GM18951 (cell line): ENCODE measurements around the gene SASS6.

Experiments
- POLR2A ChIP-seq: IDR thresholded peaks from 4 replicates; pipeline ENCODE4 v1.6.1; 2011; ENCODE audit warnings: mild to moderate bottlenecking; ENCODE audit not compliant: insufficient read length, insufficient read depth; ENCODE audit errors: extremely low read depth
- in situ Hi-C: fragments of 300-500 bp; cut with MboI; formaldehyde crosslinking; loops from one replicate; pipeline ENCODE4 v1.12.0; 2022; ENCODE audit warnings: low sequenced_read_pairs, mixed read lengths, inconsistent platforms; ENCODE audit not compliant: unreplicated experiment

Gene SASS6

GRCh38 chr1:100080331-100080730 lies 52.4 kb downstream of the SASS6 start:
- TF ChIP-seq POLR2A: no peak
- in situ Hi-C loops: no loop called here

- TF ChIP-seq POLR2A: no peak
- in situ Hi-C loops: no loop called here
These were observed 55.2 kb downstream of the SASS6 start for GRCh38 chr1:100077531-100077930.

DNA sequence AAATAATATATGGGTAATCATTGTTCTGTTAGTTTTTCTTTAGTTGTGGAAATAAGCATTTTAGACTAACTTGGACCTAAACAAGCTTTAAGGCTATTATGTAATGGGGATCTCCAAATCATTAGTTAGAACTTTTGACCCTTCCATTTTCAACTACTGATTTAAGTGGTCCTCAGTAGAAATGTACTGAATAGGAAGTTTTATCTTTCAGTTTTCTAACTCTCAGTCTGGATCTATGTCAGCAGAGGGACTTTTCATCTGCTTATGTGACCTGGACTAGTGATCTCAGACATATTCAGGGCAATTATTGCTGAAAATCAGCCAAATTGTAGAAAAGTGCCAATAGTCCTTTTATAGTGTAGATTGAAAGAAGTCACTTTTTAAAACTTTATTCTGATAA lies 56.0 kb downstream of the SASS6 start:
- in situ Hi-C loops: no loop called here
- no peak for TF ChIP-seq POLR2A

GRCh38 chr1:100076319-100076718 lies 56.4 kb downstream of the SASS6 start:
- in situ Hi-C loops: no loop called here
- no peak for TF ChIP-seq POLR2A

- no peak for TF ChIP-seq POLR2A
- in situ Hi-C loops: no loop called here
These were observed 57.0 kb downstream of the SASS6 start for GRCh38 chr1:100075773-100076172.

DNA sequence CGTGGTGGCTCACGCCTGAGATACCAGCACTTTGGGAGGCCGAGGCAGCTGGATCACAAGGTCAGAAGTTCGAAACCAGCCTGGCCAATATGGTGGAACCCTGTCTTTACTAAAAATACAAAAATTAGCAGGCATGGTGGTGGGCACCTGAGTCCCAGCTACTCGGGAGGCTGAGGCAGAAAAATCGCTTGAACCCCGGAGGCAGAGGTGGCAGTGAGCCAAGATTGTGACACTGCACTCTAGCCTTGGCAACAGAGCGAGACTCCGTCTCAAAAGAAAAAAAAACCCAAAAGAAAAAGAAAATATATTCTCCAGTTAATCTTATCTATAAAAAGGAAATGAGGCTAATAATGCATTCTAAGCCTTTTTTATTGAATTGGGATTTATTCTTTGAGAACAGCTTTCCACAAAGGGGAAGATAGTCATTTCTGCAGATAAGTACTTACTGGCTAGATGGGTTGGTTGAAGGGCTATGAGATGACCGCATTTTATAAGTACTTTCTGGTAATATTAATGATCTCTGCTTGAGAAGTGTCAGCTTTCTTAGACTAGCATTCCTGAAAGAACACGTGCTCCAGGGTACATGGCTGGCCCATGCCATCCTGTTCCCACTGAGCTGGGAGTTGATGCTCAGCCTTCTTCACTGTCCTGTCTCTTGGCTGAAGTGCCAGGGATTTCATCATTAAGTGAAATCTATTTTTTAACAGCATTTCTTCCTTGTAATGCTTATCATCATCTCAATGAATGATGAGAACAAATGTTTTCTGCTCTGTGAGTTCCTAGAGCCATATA lies 57.9 kb downstream of the SASS6 start:
- in situ Hi-C loops: no loop called here

DNA sequence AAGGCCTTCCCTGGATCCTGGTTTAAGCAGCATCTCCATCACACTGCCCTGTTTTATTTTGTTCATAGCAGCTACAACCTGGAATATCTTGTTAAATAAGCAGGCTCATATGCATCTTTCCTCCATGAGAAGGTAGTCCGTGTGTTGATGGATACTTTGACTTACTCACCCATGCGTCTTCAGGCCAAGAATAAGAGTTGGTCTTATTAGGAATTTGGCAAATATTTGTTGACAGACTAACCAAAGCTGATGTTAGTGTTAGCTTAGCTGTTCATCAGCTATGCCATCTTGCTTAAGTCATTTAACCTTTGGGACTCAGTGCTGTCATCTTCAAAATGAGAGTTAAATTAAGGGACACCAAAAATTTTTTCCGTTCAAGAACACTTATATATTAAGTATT lies 59.2 kb downstream of the SASS6 start:
- no peak for TF ChIP-seq POLR2A
- in situ Hi-C loops: no loop called here

More for the DNA sequence above, 57.9 kb downstream of the SASS6 start:
- TF ChIP-seq POLR2A: no peak

DNA sequence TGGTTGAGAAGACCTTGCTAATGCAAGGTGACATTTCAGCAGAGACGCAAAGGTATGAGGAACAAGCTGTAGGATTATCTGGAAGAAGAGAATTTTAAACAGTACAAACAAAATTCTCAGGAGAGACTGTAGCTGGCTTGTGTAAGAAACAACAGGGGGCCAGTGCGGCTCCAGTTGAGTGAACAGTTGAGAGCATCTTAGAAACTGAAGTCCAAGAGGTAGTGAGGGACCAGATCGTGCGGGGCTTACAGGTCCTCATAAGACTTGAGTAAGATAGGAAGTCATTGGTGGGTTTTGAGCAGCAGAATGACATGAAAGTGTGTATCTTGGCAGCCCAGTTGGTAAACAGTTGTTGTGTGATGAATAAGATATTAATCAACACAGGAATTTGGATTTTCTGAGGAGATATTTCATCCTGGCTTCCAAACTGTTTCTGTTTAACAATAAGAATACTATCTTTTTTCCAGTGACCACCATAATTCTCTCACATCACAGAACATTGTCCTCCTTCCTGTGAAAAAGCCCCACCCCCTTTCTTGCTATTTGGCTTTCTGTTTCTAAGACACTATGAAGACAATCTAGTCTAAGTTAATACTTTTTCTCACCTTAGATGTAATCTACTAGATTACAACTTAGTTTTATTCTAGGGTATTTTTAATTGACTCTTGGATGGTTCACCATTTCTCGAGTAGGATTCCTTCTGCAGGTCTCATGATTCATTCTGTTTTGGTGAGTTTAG lies 62.4 kb downstream of the SASS6 start:
- in situ Hi-C loops: no loop called here
- TF ChIP-seq POLR2A: no peak

- in situ Hi-C loops: no loop called here
- TF ChIP-seq POLR2A: no peak
These were observed 66.8 kb downstream of the SASS6 start for GRCh38 chr1:100065969-100066227.

DNA sequence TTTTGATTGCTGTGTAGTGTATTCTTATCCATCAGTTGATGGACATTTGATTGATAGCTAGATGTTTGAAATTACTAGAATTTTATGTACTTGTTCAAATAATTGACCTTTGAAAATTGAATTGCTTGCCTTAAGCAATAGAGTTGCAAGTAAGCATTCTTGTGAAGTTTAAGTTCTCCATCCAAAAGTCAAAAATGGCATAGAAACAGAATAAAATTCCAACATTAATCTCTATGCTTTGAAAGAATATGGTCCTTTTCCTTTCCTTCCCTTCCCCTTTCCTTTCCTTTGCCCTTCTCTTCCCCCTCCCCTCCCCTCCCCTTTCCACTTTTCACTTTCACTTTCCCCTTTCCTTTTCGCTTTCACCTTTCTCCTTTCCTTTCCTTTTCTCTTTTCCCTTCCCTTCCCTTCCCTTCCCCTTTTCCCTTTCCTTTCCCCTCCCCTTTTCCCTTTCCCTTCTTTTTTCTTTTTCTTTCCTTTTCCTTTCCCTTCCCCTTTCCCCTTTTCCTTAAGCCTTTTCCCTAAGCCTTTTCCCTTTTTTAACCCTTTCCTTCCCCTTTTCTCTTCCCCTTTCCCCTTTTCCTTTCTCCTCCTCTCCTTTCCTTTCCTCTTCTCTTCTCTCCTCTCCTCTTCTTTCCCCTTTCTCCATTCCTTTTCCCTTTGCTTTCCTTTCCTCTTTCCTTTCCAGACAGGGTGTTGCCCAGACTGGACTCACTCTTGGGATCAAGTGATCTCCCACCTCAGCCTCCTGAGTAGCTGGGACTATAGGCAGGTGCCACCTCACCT lies 67.4 kb downstream of the SASS6 start:
- TF ChIP-seq POLR2A: no peak

DNA sequence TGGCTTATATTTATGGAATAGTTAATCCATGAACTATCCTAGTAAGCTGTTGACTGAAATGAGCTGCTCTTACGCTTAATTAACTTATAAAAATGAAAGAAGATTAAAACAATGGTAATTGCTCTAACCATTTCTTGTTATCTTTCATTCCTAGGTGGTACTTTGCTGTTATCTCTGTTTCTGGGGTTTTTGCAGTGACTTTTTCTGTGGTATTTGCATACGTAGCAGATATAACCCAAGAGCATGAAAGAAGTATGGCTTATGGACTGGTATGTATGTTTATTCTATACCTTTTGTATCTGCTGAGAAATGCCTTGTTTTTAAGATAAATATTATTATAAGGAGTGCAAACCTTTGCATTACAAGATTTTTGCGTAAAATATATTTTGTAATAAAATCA lies 71.0 kb downstream of the SASS6 start:
- in situ Hi-C loops: no loop called here
- TF ChIP-seq POLR2A: no peak

More for the DNA sequence above, 67.4 kb downstream of the SASS6 start:
- in situ Hi-C loops: no loop called here

DNA sequence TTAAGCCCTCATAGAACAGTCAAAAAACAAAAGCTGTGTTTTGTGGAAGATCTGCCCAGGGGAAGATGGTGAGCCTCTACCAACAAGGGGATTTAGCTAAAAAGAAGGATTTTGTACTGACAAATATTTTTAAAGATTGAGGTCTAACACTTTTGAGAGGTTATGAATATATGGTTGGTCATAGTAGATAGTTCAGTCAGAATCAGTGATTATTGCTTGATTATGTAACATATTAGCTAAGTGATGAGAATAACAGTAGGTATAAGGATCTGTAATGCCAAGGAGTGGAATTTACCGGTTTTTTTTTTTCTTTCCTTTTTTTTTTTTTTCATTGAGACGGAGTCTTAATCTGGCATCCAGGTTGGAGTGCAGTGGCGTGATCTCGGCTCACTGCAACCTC lies 79.0 kb downstream of the SASS6 start:
- in situ Hi-C loops: no loop called here
- TF ChIP-seq POLR2A: no peak

GRCh38 chr1:100053119-100053518 lies 79.6 kb downstream of the SASS6 start:
- no peak for TF ChIP-seq POLR2A
- in situ Hi-C loops: no loop called here
